Karpas-422 (cell line): ENCODE measurements around the gene MOXD1. TPM values are rescaled to one million over a fixed set of nuclear protein-coding genes. Genes with fewer than 3 reads are reported as not detected.

Experiments
- DNase-seq: peaks from one replicate; pipeline ENCODE4 v3.0.0-alpha.2; 2015
- H2AFZ ChIP-seq: fragments of 200-600 bp; sonication (generic); 2 replicates; pipeline ENCODE4 v1.6.1; 2014; ENCODE audit warnings: antibody characterized with exemption, low read length, mixed read lengths
- H3K27ac ChIP-seq: fragments of 200-600 bp; sonication (generic); 2 replicates; pipeline ENCODE4 v1.5.1; 2014; ENCODE audit warnings: mild to moderate bottlenecking, low read length, moderate library complexity
- H3K27me3 ChIP-seq: fragments of 200-600 bp; sonication (generic); 2 replicates; pipeline ENCODE4 v1.6.1; 2014; ENCODE audit warnings: low read length, mixed read lengths
- H3K36me3 ChIP-seq: fragments of 200-600 bp; sonication (generic); 2 replicates; pipeline ENCODE4 v1.6.1; 2014; ENCODE audit warnings: low read length, mixed read lengths; ENCODE audit not compliant: insufficient read depth
- H3K4me1 ChIP-seq: fragments of 200-600 bp; sonication (generic); 2 replicates; pipeline ENCODE4 v1.6.1; 2014; ENCODE audit warnings: mild to moderate bottlenecking, low read length, mixed read lengths
- H3K4me2 ChIP-seq: fragments of 200-600 bp; sonication (generic); 2 replicates; pipeline ENCODE4 v1.6.1; 2014; ENCODE audit warnings: low read length, low read depth, mild to moderate bottlenecking; ENCODE audit not compliant: poor library complexity, severe bottlenecking
- H3K4me3 ChIP-seq: fragments of 200-600 bp; sonication (generic); 2 replicates; pipeline ENCODE4 v1.5.1; 2014; ENCODE audit warnings: mild to moderate bottlenecking, antibody characterized with exemption, low read length, mixed read lengths
- H3K79me2 ChIP-seq: fragments of 200-600 bp; sonication (generic); 2 replicates; pipeline ENCODE4 v1.6.1; 2014; ENCODE audit warnings: mild to moderate bottlenecking, low read length, mixed read lengths
- H3K9ac ChIP-seq: fragments of 200-600 bp; sonication (generic); 2 replicates; pipeline ENCODE4 v1.6.0; 2014; ENCODE audit warnings: low read length
- H3K9me2 ChIP-seq: fragments of 200-600 bp; sonication (generic), shearing (Covaris generic); replicated peaks from 2 replicates; pipeline ENCODE4 v1.6.0; 2014; ENCODE audit warnings: mild to moderate bottlenecking, low read length, moderate library complexity; ENCODE audit not compliant: insufficient read depth
- H3K9me3 ChIP-seq: fragments of 300-700, 200-600 bp; sonication (generic); 2 replicates; pipeline ENCODE4 v1.6.1; 2014; ENCODE audit warnings: low read length, mixed read lengths
- H4K20me1 ChIP-seq: fragments of 200-600 bp; sonication (generic); 2 replicates; pipeline ENCODE4 v1.6.1; 2014; ENCODE audit warnings: mild to moderate bottlenecking, antibody characterized with exemption, low read length, low read depth; ENCODE audit not compliant: insufficient read depth
- total RNA-seq: library from RNA; depleted of rRNA; stranded (reverse); fragments of >200 nt; shearing (Covaris generic); gene quantifications from 2 replicates; pipeline ENCODE4 v1.2.3, GENCODE V29; 2014; ENCODE audit warnings: low replicate concordance

MOXD1 gene
- total RNA-seq, 1 experiment from 2014 or later, result not detected

DNA sequence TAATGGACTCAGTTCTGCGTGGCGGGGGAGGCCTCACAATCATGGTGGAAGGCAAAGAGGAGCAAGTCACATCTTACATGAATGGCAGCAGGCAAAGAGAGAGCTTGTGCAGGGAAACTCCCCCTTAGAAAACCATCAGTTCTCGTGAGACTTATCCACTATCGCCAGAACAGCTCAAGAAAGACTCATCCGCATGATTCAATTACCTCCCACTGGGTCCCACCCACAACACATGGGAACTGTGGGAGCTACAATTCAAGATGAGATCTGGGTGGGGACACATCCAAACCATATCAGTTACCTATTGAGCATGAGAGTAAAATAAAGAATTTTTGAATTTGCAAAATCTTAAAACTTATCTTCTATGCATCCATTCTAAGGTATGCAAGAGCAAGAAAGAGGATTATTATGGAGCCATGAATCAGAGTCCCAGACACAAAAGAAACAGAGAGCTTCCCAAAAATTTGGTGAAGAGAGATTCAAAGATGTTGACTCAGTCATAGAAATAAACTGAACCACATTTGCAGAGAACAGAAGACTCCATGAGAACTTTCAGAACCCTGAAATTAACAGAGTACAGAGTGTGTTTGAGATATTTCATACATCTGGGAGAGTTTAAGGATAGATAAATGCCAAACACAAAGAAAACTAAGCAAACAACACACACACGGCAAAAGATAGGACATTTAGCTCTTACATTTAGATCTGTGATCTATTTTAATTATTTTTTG is 17.1 kb upstream of the MOXD1 start:
- no peaks in the 10 kb centered on the region for H3K9me3 ChIP-seq
- H3K79me2 ChIP-seq, result no peaks in the 10 kb centered on the region
- H2AFZ ChIP-seq, result no peak overlapping the region
- H3K4me3 ChIP-seq, result no peak overlapping the region
- DNase-seq, result no peak
- H4K20me1 ChIP-seq, result no peaks in the 10 kb centered on the region
- H3K9ac ChIP-seq, result no peak overlapping the region
- no peaks in the 10 kb centered on the region for H3K9me2 ChIP-seq
- H3K4me2 ChIP-seq, result no peak overlapping the region
- no peaks in the 10 kb centered on the region for H3K4me1 ChIP-seq
- H3K27ac ChIP-seq, result no peak overlapping the region
- no peaks in the 10 kb centered on the region for H3K27me3 ChIP-seq
- no peaks in the 10 kb centered on the region for H3K36me3 ChIP-seq

DNA sequence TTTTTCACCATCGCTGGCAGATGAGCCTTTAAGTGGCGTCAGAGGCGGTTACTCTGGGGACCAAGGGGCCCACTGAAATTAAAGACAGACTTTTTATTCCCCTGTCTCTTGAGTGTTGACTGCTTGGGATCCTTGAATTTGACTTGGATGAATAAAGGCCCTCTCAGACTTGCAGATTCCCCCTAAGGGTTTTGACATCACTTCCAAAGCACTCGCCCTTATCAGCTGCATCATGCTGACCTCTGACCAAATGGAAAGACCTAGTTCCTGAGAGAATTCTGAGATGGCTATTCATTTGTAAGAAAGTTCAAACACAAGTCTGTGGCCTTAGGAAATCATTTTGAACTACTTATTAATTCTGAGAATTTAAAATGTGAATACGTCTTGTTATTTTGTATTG is 13.5 kb upstream of the MOXD1 start:
- H3K27ac ChIP-seq, result no peak overlapping the region
- H3K4me1 ChIP-seq, result no peaks in the 10 kb centered on the region
- no peak overlapping the region for H3K4me3 ChIP-seq
- H3K9me3 ChIP-seq, result no peaks in the 10 kb centered on the region
- no peak overlapping the region for H2AFZ ChIP-seq
- H3K36me3 ChIP-seq, result no peaks in the 10 kb centered on the region
- H4K20me1 ChIP-seq, result no peaks in the 10 kb centered on the region
- no peaks in the 10 kb centered on the region for H3K79me2 ChIP-seq
- H3K9ac ChIP-seq, result no peak overlapping the region
- H3K4me2 ChIP-seq, result no peak overlapping the region
- no peaks in the 10 kb centered on the region for H3K9me2 ChIP-seq
- no peaks in the 10 kb centered on the region for H3K27me3 ChIP-seq
- no peak for DNase-seq

DNA sequence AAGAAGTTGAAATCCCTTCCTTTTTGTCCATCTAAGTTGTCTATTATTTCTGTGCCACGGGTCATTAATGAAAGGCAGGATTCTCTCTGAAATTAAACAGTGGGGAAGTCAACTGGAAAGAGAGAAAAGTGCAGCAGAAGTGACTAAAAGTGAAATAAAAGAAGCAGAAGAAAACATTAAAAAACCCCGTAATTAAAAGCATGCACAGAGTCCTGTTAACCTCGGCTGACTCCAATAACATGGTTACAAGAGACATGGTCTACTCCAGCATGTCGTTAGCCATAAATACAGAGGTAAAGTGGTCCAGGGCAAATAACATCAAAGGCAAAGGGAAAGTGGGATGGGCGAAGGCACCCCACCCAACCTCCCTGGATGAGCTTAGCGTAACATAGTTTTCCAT is 13.0 kb upstream of the MOXD1 start:
- no peaks in the 10 kb centered on the region for H3K36me3 ChIP-seq
- no peak overlapping the region for H3K4me3 ChIP-seq
- H3K9me3 ChIP-seq, result no peaks in the 10 kb centered on the region
- H2AFZ ChIP-seq, result no peak overlapping the region
- H3K27ac ChIP-seq, result no peak overlapping the region
- H3K9me2 ChIP-seq, result no peaks in the 10 kb centered on the region
- H3K79me2 ChIP-seq, result no peaks in the 10 kb centered on the region
- no peak overlapping the region for H3K9ac ChIP-seq
- H3K4me1 ChIP-seq, result no peaks in the 10 kb centered on the region
- no peak for DNase-seq
- H4K20me1 ChIP-seq, result no peaks in the 10 kb centered on the region
- H3K4me2 ChIP-seq, result no peak overlapping the region
- no peaks in the 10 kb centered on the region for H3K27me3 ChIP-seq

DNA sequence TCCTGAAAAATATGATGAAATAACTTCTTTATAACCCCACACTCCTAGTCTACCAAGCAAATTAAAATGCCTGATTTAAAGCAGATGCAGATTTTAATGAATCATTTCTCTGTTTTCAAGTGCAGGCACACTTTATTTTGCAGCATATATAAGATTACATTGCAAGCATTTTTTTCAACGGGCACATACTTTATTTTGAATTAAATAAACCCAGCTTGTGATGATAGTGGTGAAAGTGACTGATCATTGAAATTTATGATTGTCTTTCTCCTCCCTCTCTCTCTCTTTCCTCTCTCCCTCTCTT is 12.2 kb upstream of the MOXD1 start:
- H3K4me1 ChIP-seq, result no peaks in the 10 kb centered on the region
- no peak overlapping the region for H3K9ac ChIP-seq
- H3K9me2 ChIP-seq, result no peaks in the 10 kb centered on the region
- no peak overlapping the region for H3K27ac ChIP-seq
- no peak overlapping the region for H3K4me2 ChIP-seq
- no peak overlapping the region for H2AFZ ChIP-seq
- H3K36me3 ChIP-seq, result no peaks in the 10 kb centered on the region
- no peaks in the 10 kb centered on the region for H4K20me1 ChIP-seq
- no peaks in the 10 kb centered on the region for H3K27me3 ChIP-seq
- H3K9me3 ChIP-seq, result no peaks in the 10 kb centered on the region
- DNase-seq, result no peak
- no peaks in the 10 kb centered on the region for H3K79me2 ChIP-seq
- H3K4me3 ChIP-seq, result no peak overlapping the region

DNA sequence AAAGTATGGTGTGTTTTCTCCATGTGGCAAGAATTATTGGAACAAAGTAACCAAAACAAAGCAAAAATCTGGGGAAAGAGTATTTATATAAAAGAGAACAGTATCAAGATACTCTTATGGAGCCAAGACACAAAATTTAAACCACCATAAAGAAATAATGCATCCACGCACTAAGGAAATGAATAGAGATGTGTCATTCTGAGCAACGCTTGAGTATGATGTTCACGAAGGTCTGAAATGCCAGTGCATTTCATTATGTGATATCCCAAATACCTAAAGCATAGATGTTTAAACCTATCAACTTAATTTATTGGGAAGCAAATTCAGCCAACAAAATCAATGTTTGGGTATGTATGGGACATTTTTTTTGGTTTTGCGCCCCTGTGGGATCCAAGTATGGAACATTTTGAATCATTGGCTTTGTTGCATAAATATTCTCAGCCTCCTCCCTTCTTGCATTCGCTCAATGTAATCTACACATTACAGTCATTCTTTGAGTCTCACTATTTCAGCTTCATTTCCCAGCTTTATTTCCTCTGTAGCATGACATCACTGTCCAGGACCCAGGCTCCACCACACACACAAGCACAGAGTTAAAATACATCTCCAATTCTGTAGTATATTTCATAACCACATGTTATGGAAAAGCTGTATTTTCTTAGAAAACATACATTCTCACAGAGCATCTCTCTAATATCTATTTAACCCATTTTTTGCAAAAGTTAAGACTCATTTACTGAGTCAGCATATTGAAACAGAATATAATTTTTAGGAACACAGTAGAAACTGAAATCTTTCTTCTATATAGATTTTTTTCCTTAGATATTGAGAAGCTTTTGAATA is 11.6 kb upstream of the MOXD1 start:
- Histone ChIP-seq H3K27ac (no peak overlapping the region), H3K9ac (no peak overlapping the region), H2AFZ (no peak overlapping the region), H3K4me3 (no peak overlapping the region), H3K9me3 (no peaks in the 10 kb centered on the region), H3K36me3 (no peaks in the 10 kb centered on the region), H4K20me1 (no peaks in the 10 kb centered on the region), H3K27me3 (no peaks in the 10 kb centered on the region), H3K4me2 (no peak overlapping the region), H3K4me1 (no peaks in the 10 kb centered on the region), H3K79me2 (no peaks in the 10 kb centered on the region), H3K9me2 (no peaks in the 10 kb centered on the region)
- no peak for DNase-seq

DNA sequence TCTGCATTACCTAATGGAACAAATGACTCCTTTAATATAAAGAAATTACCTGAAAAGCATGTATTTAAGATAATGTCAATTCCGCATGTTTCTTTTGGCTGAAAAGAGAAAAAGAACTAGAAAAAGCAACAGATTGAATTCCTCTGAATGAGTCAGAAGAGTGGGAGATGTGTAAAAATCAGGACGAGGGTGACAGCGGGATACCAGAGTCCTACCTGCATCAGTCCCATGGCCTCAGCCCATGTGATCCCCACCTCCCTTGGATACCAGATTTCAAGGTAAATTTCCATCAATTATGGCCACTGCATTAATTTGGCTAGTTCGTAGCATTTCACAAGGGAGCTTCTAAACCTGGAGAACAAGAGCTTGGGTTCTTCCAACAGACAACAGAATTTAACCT is 10.0 kb upstream of the MOXD1 start:
- Histone ChIP-seq H4K20me1 (no peaks in the 10 kb centered on the region), H2AFZ (no peak overlapping the region), H3K4me3 (no peak overlapping the region), H3K9me3 (no peaks in the 10 kb centered on the region), H3K79me2 (no peaks in the 10 kb centered on the region), H3K27ac (no peak overlapping the region), H3K27me3 (no peaks in the 10 kb centered on the region), H3K4me2 (no peak overlapping the region), H3K4me1 (no peaks in the 10 kb centered on the region), H3K9ac (no peak overlapping the region), H3K36me3 (no peaks in the 10 kb centered on the region), H3K9me2 (no peaks in the 10 kb centered on the region)
- no peak for DNase-seq

DNA sequence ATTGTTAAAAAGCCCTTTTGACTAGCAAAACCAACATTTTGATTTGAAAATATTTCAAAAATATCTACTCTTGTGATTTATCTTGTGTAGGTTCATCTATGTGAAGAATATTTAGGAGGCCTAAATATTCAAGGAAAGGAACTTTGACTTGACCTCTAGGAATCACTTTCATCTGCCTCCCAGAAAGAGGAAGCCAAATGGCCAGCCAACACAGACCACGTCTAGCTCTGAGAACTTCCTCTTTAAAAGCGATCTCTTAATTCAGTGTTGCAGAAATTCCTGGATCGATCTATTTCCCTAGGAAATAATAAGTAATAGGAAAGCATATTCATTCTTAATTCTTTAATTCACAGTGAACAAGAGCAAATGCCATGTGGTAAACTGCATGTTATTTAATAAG is 9.6 kb upstream of the MOXD1 start:
- no peak overlapping the region for H3K4me2 ChIP-seq
- H2AFZ ChIP-seq, result no peak overlapping the region
- H3K36me3 ChIP-seq, result no peaks in the 10 kb centered on the region
- no peak overlapping the region for H3K9ac ChIP-seq
- DNase-seq, result no peak
- no peaks in the 10 kb centered on the region for H3K9me2 ChIP-seq
- H3K4me3 ChIP-seq, result no peak overlapping the region
- H4K20me1 ChIP-seq, result no peaks in the 10 kb centered on the region
- H3K79me2 ChIP-seq, result no peaks in the 10 kb centered on the region
- H3K9me3 ChIP-seq, result no peaks in the 10 kb centered on the region
- no peaks in the 10 kb centered on the region for H3K27me3 ChIP-seq
- no peaks in the 10 kb centered on the region for H3K4me1 ChIP-seq
- H3K27ac ChIP-seq, result no peak overlapping the region

DNA sequence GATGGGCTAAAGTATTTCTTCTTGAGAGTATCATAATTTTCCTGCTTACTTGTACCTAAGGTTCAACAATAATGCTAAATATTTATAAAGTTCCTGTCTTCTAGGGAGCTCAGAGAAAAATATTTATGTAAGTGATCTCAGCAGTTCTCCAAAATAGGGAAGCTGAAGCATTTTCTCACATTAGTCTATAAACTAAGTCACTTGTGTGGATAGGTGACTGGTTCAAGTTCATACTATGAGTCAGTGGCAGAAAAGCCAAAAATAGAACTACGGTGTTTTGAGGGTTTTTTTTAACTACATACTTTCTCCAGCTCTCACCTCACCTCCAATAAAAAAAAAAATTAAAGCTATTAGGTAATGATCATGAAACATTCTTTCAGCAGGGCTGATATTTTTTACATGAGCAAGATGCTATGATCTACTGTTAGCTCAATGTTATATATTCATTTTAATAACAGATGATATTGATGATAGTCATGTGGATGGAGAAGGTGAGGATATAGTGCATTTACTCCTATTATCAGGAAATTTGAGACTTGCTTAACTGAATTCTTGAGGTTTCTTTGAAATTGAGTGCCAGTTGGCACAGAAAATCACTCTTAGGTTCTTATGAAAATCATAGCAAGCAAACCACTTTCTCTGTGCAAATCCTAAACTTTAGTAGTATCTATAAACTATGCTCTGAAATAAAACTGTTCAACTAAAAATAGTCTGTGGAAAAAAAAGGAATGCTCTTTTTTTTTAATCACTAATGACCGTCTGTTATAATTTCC is 4.1 kb upstream of the MOXD1 start:
- Histone ChIP-seq H3K27ac (no peak overlapping the region), H3K36me3 (no peaks in the 10 kb centered on the region), H3K9ac (no peak overlapping the region), H3K27me3 (no peaks in the 10 kb centered on the region), H3K79me2 (no peaks in the 10 kb centered on the region), H2AFZ (no peak overlapping the region), H3K9me3 (no peaks in the 10 kb centered on the region), H3K4me2 (no peak overlapping the region), H4K20me1 (no peaks in the 10 kb centered on the region), H3K9me2 (no peaks in the 10 kb centered on the region), H3K4me3 (no peak overlapping the region), H3K4me1 (no peaks in the 10 kb centered on the region)
- DNase-seq, result no peak
